Measurements from ENCODE around the gene GAB3. TPM values are rescaled to one million over a fixed set of nuclear protein-coding genes. Genes with fewer than 3 reads are reported as not detected.

GAB3 gene
- total and polyA plus RNA-seq, 9 of the 15 experiments (the other 6 are each of a cell fraction or from before 2014, with no cell fraction given): 16.1 to 31.4 (median 20.2) TPM

DNA sequence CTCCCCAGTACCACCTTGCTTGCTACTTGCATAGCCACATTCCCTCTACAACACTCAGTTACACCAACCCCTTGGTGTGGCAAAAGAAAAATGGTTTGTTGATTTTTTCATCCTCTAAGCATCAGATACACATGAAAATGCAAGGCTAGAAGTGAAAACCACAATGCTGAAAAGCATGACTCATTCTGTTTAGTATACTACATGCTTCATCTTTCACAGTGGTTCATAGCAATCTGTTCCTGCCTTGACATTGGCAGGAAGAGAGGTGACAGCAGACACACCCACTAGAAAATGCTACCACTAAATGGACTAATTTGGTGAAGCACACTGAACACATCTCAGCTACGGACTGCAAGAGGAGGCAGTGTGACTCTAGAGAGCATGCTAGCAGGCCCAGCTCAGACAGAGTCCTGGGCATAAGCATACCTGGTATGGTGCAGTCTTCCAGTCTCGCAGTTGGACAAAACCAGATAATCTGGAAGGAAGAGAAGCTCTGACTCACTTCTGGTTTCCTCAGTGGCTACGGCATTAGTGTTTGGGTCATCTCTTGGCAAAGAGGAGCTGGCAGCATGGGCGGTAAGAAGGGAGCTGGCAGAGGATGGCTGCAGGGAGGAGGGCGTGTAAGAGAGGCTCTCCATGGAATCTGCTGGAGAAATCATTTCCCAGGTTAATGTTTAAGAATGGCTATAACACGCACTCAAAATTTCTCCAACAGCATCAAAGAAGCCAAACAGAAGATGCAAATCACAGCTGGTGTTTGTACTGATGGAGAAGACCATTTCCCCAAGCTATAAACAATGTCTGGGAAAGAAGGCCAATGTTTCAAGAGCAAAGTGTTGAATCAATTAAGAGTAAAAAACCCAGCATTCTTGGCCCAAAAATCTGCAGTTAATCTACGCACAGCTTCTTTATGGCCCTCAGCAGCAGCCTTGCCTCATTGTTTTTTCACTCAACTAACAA lies 37.8 kb downstream of the GAB3 start:
- in situ Hi-C loops (cut with MboI) (no loop called here), intact Hi-C loops (cut with micrococcal nuclease) (no loop called here)
- CTCF ChIA-PET (ENCODE audit: low intra/inter-chr PET ratio): no interaction called here
- H3K9ac ChIP-seq (ENCODE audit: insufficient read depth in 1 of 2, low read depth in 2 of 2, low read length in 2 of 2): no peak overlapping the region
- H3K9me3 ChIP-seq (replicated peaks; ENCODE audit: control insufficient read depth, insufficient read depth, low read depth, low read length): no peaks in the 10 kb centered on the region
- H3K4me2 ChIP-seq (ENCODE audit: insufficient read depth, low read length): no peak overlapping the region
- no peak overlapping the region for H3K4me3 ChIP-seq
- BruUV-seq (replicated peaks): no TSS peak
- POLR2A ChIA-PET: interaction anchor here (0.7 kb wide), 1 partner anchor 751 kb away, joined by 5 read pairs; no protein-coding TSS in a partner anchor
- peaks cover 3% of the 10 kb centered on the region for H3K9me1 ChIP-seq (ENCODE audit: control insufficient read depth, insufficient read depth, low read length)
- DNase-seq (ENCODE audit: extremely low read depth in 1 of 4, low spot score in 3 of 4) (no peak), FAIRE-seq (no peak), ATAC-seq (no peak)
- peaks cover 14% of the 10 kb centered on the region for H3K79me2 ChIP-seq (ENCODE audit: control insufficient read depth, insufficient read depth, low read length)
- no peaks in the 10 kb centered on the region for H3K27me3 ChIP-seq (ENCODE audit: control insufficient read depth in 2 of 2, insufficient read depth in 2 of 2, low read length in 2 of 2)
- H4K20me1 ChIP-seq (replicated peaks; ENCODE audit: control insufficient read depth, insufficient read depth, low read length): 0 out of 2 replicates have a peak, but pooled peaks cover 8% of the 10 kb centered on the region
- H3K27ac ChIP-seq (ENCODE audit: extremely low read depth, low read depth, low read length): no peak overlapping the region
- peaks cover 76% of the 10 kb centered on the region for H3K36me3 ChIP-seq (ENCODE audit: control insufficient read depth, insufficient read depth, low read length)
- no peak overlapping the region for H2AFZ ChIP-seq (ENCODE audit: low read depth, low read length)
- H3K4me1 ChIP-seq (replicated peaks in 1 of 2; ENCODE audit: control insufficient read depth in 2 of 2, insufficient read depth in 2 of 2, low read length in 2 of 2): peaks cover under 1 to 7% of the 10 kb centered on the region in 2 experiments; a peak in 4 of 5 replicates
- WGBS (ENCODE audit: insufficient coverage, low coverage, missing lambda C conversion rate): 80% methylated on average over 6 of the region's 7 CpGs
- TF ChIP-seq ZNF212 (CRISPR knock-in tag; IDR thresholded peaks at IDR 0.05) (no peak), YBX1 (IDR thresholded peaks at IDR 0.05) (no peak), HDAC1 (IDR thresholded peaks at IDR 0.05) (no peak), PYGO2 (tag; IDR thresholded peaks at IDR 0.05) (no peak), MEF2A (IDR thresholded peaks at IDR 0.05; ENCODE audit: control insufficient read depth, low read depth, low read length) (no peak), KLF10 (CRISPR knock-in tag; IDR thresholded peaks at IDR 0.05) (no peak), ETV5 (CRISPR knock-in tag; IDR thresholded peaks at IDR 0.05; ENCODE audit: low read depth) (no peak), ELF2 (CRISPR knock-in tag; IDR thresholded peaks at IDR 0.05) (no peak), SMARCA5 (IDR thresholded peaks at IDR 0.05) (no peak)
- TF ChIP-seq, protein P1, sequence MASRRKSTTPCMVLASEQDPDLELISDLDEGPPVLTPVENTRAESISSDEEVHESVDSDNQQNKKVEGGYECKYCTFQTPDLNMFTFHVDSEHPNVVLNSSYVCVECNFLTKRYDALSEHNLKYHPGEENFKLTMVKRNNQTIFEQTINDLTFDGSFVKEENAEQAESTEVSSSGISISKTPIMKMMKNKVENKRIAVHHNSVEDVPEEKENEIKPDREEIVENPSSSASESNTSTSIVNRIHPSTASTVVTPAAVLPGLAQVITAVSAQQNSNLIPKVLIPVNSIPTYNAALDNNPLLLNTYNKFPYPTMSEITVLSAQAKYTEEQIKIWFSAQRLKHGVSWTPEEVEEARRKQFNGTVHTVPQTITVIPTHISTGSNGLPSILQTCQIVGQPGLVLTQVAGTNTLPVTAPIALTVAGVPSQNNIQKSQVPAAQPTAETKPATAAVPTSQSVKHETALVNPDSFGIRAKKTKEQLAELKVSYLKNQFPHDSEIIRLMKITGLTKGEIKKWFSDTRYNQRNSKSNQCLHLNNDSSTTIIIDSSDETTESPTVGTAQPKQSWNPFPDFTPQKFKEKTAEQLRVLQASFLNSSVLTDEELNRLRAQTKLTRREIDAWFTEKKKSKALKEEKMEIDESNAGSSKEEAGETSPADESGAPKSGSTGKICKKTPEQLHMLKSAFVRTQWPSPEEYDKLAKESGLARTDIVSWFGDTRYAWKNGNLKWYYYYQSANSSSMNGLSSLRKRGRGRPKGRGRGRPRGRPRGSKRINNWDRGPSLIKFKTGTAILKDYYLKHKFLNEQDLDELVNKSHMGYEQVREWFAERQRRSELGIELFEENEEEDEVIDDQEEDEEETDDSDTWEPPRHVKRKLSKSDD (conservative IDR thresholded peaks at IDR 0.05; ENCODE audit: low read length): no peak
- TF ChIP-seq, protein P2, sequence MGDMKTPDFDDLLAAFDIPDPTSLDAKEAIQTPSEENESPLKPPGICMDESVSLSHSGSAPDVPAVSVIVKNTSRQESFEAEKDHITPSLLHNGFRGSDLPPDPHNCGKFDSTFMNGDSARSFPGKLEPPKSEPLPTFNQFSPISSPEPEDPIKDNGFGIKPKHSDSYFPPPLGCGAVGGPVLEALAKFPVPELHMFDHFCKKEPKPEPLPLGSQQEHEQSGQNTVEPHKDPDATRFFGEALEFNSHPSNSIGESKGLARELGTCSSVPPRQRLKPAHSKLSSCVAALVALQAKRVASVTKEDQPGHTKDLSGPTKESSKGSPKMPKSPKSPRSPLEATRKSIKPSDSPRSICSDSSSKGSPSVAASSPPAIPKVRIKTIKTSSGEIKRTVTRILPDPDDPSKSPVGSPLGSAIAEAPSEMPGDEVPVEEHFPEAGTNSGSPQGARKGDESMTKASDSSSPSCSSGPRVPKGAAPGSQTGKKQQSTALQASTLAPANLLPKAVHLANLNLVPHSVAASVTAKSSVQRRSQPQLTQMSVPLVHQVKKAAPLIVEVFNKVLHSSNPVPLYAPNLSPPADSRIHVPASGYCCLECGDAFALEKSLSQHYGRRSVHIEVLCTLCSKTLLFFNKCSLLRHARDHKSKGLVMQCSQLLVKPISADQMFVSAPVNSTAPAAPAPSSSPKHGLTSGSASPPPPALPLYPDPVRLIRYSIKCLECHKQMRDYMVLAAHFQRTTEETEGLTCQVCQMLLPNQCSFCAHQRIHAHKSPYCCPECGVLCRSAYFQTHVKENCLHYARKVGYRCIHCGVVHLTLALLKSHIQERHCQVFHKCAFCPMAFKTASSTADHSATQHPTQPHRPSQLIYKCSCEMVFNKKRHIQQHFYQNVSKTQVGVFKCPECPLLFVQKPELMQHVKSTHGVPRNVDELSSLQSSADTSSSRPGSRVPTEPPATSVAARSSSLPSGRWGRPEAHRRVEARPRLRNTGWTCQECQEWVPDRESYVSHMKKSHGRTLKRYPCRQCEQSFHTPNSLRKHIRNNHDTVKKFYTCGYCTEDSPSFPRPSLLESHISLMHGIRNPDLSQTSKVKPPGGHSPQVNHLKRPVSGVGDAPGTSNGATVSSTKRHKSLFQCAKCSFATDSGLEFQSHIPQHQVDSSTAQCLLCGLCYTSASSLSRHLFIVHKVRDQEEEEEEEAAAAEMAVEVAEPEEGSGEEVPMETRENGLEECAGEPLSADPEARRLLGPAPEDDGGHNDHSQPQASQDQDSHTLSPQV (IDR thresholded peaks at IDR 0.05): no peak
- TF ChIP-seq, protein P3, sequence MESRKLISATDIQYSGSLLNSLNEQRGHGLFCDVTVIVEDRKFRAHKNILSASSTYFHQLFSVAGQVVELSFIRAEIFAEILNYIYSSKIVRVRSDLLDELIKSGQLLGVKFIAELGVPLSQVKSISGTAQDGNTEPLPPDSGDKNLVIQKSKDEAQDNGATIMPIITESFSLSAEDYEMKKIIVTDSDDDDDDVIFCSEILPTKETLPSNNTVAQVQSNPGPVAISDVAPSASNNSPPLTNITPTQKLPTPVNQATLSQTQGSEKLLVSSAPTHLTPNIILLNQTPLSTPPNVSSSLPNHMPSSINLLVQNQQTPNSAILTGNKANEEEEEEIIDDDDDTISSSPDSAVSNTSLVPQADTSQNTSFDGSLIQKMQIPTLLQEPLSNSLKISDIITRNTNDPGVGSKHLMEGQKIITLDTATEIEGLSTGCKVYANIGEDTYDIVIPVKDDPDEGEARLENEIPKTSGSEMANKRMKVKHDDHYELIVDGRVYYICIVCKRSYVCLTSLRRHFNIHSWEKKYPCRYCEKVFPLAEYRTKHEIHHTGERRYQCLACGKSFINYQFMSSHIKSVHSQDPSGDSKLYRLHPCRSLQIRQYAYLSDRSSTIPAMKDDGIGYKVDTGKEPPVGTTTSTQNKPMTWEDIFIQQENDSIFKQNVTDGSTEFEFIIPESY (CRISPR knock-in tag; IDR thresholded peaks at IDR 0.05): no peak

All from K562 (cell line).